ENCODE measurements around the gene DGKD. TPM values are rescaled to one million over a fixed set of nuclear protein-coding genes. Genes with fewer than 3 reads are reported as not detected.
"Not testable (repeated sequence)": the region's sequence is repeated elsewhere in the genome, so short reads cannot be mapped to it uniquely, and the experiment has no call there.

Gene DGKD
- total RNA-seq, 1 donor from 2014 or later: 44.7 TPM

DNA sequence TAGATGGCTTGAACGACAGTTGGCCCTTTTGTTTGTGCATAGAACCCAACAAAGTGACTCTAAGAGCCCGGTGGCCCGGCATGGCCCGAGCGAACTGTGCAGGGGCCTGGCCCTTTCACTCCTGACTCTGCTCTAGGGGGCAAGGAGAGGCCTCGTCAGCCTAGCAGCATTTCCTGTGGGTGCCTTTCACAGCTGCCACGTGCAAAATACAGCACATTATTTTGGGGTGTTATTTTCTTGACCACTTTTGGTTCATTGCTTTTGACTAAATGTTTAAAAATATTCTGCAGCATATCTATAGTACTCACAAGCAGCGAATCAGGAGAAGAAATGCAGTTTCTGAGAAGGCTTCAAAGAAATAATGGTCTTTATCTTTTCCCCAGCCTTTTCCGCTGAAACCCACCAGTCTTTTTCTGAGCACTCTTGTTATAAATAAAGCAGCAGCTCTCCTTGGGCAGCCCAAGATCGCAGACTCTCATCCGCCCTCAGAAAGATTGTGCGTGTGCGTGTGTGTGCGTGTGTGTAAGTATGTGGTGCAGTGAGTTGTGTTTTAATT lies 31.3 kb downstream of the DGKD start:
- no peak for DNase-seq (ENCODE audit: low spot score)

GRCh38 chr2:233386382-233387041 lies 32.2 kb downstream of the DGKD start:
- no peak for DNase-seq (ENCODE audit: low spot score)

GRCh38 chr2:233387225-233387624 lies 32.9 kb downstream of the DGKD start:
- DNase-seq (ENCODE audit: low spot score): no peak

- peak; percentile 91 for DNase-seq (ENCODE audit: low spot score)
Observed at GRCh38 chr2:233387667-233388528, 33.6 kb downstream of the DGKD start.

- DNase-seq (ENCODE audit: low spot score): no peak
Observed at GRCh38 chr2:233389601-233390125, 35.4 kb downstream of the DGKD start.

DNA sequence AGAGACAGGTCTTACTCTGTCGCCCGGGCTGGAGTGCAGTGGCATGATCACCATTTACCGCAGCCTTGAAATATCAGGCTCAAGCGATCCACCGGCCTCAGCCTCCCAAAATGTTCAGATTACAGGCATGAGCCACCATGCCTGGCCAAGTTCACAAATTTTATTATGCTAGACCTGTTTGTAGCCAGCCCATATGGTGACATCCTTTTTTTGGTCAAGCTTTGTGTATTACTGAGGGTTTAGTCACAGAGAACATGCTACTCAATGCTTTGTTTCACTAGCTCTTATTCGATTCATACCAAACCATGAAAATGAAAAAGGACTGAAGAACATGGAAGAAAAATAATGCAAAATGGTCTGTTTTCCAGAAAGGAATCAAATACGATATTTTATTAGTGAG lies 41.4 kb downstream of the DGKD start:
- no peak for DNase-seq (ENCODE audit: low spot score)

DNA sequence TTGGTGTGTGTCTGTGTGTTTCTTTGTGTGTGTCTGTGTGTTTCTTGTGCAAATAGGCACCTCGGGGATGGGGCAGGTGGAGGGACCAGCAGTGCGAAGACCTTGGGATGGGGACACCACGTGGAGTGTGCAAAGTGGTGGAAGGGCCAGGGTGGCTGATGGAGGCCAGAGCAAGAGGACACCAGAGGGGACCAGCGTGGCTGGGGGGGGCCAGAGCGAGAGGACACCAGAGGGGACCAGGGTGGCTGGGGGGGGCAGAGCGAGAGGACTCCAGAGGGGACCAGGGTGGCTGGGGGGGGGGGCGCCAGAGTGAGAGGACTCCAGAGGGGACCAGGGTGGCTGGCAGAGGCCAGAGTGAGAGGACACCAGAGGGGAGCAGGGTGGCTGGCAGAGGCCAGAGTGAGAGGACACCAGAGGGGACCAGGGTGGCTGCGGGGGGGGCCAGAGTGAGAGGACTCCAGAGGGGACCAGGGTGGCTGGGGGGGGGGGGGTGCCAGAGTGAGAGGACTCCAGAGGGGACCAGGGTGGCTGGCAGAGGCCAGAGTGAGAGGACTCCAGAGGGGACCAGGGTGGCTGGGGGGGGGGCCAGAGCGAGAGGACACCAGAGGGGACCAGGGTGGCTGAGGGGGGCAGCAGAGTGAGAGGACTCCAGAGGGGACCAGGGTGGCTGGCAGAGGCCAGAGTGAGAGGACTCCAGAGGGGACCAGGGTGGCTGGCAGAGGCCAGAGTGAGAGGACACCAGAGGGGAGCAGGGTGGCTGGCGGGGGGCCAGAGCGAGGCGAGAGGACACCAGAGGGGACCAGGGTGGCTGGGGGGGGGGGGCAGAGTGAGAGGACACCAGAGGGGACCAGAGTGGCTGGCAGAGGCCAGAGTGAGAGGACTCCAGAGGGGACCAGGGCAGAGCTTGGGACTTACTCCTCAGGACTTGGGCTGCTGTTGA lies 42.7 kb downstream of the DGKD start:
- DNase-seq (ENCODE audit: low spot score): not testable (repeated sequence)

DNA sequence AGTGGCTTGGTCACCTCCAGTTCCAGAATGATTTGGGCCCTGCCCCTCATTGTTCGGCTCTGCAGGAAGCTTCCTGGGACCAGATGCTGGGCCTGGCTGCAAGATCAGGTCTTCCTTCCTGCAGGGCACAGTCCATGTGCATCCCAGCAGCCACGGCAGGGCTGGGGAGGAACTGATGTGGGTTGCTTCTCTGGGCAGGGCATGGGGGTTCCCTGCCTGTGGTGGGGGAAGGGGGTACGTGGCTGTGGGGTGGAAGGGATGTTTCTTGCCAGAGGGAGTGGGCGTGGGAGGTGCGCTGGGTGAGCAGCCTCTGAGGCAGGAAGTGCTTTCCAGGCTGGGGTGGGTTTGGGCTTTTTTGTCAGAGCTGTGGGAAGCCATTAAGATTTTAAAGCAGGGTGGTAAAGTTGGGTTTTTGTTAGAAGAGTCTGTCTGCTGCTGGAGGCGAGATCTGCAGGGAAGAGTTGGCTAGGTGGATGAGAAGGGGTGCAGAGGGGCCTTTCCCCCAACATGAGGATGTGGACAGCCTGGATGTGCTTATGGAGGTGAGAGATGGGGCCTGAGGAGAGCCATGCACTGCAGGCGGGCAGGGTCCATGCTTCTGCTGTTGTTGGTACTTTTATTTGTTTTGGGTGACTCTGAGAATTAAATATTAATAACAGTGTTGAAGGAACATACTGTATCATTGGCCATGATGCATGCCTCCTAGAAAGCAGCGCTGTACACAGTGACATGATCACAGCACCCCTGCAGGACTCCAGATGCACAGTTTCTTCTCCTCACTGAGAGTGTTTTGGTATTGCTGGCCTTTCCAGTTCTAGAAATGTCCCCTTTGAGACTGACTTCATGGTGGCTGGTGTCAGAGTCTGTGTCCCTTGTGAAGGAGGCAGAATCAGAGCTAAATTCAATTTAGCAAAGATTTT lies 45.3 kb downstream of the DGKD start:
- no peak for DNase-seq (ENCODE audit: low spot score)

DNA sequence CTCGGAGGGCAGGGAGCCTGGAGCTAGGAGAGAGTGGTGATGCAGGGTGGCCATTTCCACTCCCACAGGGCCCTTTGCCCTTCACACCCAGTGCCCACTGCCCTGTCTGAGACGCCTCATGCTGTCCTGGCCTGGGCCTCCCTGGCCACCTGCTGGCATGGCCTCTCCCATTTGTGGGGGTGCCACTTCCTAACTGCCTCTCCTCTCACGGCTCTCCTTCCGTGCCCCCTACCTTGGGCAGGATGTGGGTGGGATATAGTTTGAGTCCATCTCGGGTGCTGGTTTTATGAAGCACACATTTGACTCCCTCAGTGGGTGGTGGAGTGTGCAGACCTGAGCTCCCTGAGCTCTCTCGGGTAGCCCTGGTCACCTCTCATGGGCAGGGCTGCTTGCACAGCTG lies 46.0 kb downstream of the DGKD start:
- no peak for DNase-seq (ENCODE audit: low spot score)

- peak; percentile 6 for DNase-seq (ENCODE audit: low spot score)
Observed at GRCh38 chr2:233400961-233401360, 46.7 kb downstream of the DGKD start.

GRCh38 chr2:233402346-233402745 lies 48.1 kb downstream of the DGKD start:
- no peak for DNase-seq (ENCODE audit: low spot score)

GRCh38 chr2:233402789-233403188 lies 48.5 kb downstream of the DGKD start:
- DNase-seq (ENCODE audit: low spot score): peak; percentile 20

GRCh38 chr2:233404222-233404621 lies 49.9 kb downstream of the DGKD start:
- DNase-seq (ENCODE audit: low spot score): no peak

DNA sequence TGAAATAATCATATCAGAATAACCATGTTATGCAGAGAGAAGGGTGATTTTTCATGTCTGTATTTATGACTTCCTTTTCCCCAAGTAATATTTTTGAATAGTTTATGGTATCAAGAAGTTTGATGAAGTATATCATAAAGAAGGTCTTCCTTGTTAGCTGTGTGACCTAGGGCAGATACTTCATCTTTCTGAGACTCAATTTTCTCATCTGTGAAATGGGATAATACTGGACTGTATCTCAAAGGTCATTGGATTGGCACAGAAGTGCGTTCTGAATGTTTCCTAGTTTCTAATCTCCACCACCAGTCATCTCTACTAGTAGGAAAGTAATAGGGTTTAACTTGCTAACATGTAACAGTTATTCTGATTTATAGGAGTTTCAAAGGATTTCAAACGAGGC lies 52.6 kb downstream of the DGKD start:
- DNase-seq (ENCODE audit: low spot score): no peak

DNA sequence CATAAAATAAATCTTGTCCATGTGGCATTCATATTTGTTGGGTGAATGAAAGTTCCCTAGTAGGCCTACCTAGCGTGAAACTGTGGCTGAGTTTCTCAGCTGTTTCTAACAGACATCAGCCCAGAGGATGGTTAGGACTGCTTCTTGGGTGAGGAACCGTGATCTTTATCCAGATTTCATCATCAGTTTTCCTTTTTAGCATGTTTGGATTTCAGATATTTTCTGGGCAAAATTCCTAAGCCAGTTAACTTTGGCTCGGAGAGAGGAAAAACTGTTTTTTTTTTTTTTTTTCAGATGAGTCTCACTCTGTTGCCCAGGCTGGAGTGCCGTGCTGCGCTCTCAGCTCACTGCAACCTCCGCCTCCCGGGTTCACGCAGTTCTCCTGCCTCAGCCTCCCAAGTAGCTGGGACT lies 53.5 kb downstream of the DGKD start:
- DNase-seq (ENCODE audit: low spot score): no peak

GRCh38 chr2:233408366-233409285 lies 54.3 kb downstream of the DGKD start:
- DNase-seq (ENCODE audit: low spot score): no peak

- DNase-seq (ENCODE audit: low spot score): no peak
Observed at GRCh38 chr2:233409286-233409991, 55.1 kb downstream of the DGKD start.

DNA sequence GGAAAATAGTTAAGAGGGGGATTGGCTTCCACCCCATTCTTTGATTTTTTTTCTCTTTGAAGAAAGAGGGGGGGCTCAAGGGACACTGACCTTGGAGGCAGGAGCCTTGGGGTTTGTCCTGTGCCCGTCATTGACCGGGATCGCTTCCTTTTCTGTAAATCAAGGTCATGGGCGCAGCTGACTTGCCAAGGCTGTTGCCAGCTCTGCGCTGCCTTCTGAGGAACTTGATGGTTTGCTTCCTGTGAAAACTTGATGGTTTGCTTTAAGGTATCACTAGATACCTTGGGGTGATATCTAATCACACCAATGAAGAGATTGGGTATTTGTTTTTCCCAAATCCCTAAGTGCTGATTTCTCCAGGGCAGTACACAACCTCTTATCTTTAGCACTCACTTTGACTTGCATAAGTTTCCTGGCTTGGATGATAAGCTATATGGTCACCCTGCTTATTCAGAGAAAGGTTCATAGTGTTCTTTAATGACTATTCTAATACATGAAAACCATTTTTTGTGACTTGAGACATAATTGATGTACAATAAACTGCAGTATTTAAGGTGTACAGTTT lies 56.0 kb downstream of the DGKD start:
- no peak for DNase-seq (ENCODE audit: low spot score)

Measured in ureter (tissue), 1 donor.